ENCODE measurements around the gene SCAPER.
"Not testable (repeated sequence)": the region's sequence is repeated elsewhere in the genome, so short reads cannot be mapped to it uniquely, and the experiment has no call there.

Gene SCAPER

DNA sequence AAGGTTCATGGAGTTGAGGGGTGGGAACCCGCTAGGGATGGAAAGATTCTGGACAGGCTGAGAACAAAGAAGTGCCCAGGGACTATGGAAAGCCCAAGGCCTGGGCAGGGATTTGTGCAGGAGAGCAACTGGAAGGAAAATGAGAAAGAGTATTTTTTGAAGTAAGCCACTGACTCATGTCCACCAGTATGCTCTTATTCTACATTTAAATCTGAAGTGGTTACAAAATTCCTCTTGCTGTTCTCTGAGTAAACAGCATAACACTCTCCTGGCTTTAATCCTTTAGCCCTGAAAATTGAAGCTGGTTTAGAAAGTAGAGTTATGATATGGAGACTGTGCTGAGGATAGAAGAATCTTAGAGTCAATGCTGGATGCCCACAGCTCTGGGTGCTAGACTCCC is 403.4 kb downstream of the SCAPER start:
- DNase-seq (ENCODE audit: low read depth in 2 of 2) = no peak

DNA sequence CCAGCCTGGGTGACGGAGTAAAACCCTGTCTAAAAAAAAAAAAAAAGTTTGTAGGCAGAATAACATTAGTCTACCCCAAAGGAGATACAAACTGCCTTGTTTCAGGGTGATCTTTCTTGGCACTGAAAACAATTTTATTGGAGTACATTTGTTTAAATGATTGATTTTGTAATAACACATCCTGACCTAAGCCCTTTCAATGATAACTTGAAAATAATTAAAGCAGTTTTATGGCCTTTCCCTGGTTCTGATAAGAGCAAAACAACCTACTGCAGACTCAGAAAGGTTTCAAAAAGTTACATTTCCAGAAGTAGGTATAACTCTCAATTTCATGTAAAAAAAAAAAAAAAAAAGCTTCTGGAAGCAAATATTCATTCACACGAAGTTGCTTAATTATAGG is 404.1 kb downstream of the SCAPER start:
- DNase-seq (ENCODE audit: low read depth in 2 of 2) = no peak

DNA sequence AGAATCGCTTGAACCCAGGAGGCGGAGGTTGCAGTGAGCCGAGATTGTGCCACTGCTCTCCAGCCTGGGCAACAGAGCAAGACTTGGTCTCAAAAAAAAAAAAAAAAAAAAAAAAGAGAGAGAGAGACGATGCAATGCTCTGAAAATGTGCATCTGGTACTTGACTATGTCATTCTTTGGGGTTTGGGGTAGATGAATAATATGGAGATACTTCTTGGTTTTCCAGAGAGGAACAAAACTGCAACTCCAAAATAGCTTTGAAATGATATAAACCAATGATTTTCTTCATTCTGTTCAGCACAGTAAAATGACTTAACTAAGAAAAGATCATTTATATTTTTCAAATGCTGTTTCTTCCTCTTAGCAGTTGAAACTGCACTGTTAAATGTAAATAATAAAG is 409.7 kb downstream of the SCAPER start:
- no peak for DNase-seq (ENCODE audit: low read depth in 2 of 2)

DNA sequence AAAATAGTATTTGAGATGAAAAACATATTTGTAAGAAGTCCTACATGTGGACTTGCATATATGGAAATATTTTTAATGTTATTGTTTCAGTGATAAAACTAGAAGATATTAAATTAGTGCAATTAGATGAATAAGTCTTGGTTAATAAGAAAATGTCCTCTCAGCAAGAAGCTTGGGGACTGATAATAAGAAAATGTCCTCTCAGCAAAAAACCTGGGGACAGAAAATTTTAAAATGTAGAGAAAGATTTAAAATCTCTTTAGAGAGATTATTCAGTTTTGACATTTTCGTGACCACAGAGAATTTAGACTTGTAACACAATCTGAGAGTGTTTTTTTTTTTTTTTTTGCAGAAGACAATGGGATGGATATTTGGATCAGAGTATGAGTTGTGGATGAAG is 412.6 kb downstream of the SCAPER start:
- no peak for DNase-seq (ENCODE audit: low read depth in 2 of 2)

DNA sequence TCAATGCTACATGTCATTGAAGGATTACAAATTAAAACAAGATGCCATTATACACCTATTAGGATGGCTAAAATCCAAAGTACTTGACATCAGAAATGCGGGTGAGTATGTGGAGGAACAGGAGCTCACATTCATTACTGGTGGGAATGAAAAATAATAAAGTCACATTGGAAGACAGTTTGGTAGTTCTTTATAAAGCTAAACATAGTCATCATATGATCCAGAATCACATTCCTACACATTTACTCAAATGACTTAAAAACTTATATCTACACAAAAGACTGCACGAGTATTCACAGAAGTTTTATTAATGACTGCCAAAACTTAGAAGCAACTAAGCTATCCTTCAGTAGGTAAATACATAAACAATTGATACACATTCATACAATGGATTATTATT is 421.4 kb downstream of the SCAPER start:
- DNase-seq (ENCODE audit: low read depth in 2 of 2) = no peak

DNA sequence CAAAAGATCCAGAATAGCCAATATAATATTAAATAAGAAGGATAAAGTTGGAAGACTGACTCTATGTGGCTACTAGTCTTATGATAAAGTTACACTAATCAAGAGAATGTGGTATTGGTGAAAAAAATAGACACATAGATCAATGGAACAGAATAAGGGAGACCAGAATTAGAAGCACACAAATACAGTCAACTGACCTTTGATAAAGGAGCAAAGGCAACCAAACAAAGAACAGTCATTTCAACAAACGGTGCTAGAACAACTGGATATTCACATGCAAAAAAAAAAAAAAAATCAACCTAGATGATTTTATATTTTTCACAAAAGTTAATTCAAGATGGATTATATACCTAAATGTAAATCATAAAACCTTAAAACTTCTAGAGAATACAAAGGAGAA is 422.1 kb downstream of the SCAPER start:
- no peak for DNase-seq (ENCODE audit: low read depth in 2 of 2)

DNA sequence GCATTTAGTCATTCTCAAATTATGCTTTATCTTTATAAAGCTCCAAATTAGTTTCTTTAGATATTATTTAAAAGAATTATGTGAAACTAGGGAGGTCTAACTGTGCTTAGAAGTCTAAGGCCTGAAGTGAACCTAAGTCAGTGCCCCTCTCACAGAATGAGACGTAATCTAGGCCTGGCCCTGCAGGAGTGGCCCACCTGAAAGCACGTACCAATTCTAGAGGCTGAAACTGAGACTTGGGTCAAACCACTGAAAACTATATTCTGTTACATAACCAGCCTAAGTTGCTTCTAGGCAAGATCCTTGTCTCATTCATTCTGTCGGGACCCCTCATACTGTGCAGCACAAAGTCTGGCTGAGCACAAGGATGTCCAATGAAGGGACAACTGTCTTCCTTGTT is 424.9 kb downstream of the SCAPER start:
- DNase-seq (ENCODE audit: low read depth in 2 of 2) = no peak

DNA sequence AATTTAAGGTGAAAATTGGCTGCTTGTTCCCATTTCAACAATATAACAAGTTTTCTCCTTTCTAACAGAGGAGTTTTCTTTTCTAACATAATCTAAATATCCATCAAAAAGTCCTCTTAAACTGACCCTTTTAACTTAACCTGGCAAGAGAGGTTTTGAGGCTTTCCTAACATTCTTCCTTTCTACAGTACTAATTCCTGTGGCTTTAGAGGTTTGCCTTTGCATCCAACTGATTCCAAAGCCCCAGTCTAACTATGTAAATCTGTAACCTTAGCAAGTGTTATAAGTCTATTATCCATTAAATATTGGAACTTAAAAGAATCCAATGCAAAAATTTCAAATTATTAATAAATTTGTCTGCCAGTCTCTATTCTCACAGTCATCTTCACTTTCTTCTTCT is 434.4 kb downstream of the SCAPER start:
- DNase-seq (ENCODE audit: low read depth in 2 of 2) = peak; percentile 9 to 15

DNA sequence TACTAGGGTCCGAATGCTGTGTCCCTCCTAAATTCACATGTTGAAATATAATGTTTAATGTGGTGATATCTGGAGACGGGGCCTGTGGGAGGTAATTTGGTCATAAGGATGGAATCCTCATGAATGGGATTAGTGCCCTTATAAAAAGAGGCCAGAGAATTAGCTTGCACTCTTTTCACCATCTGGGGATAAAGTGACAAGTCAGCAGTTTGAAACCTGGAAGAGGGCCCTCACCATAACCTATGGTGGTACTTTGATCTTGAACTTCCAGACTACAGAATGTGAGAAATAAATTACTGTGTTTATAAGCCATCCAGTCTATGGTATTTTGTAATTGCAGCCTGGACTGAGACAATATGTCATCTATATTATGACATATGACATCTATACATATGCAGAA is 436.4 kb downstream of the SCAPER start:
- DNase-seq (ENCODE audit: low read depth in 2 of 2) = no peak

DNA sequence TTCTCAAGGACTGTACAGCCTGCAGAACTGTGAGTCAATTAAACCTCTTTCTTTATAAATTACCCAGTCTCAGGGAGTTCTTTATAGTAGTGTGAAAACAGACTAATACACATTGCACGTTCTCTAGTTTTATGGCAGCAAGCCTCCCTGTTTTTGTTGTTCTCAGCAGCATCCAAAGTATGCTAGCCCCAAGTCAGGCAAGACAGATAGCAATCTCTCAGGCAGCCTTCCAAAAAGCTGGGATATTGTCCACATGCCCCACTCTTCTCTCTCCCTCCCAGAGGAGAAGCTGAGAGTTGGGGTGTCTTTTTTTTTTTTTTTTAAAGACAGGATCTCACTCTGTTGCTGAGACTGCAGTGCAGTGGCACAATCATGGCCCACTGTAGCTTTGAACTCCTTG is 438.0 kb downstream of the SCAPER start:
- DNase-seq (ENCODE audit: low read depth in 2 of 2) = no peak

DNA sequence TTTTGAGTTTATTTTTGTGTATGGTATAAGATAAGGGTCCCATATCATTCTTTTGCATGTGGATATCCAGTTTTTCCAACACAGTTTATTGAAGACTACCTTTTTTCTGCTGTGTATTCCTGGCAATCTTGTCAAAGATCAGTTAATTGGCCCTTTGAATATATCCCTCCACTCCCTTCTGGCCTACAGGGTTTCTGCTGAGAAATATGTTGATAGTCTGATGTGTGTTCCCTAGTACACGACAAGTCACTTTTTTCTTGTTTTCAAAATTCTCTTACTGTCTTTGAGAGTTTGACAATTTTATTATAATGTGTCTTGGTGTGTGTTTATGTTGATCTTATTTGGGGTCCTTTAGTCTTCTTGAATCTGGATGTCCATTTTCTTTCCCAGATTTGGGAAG is 439.4 kb downstream of the SCAPER start:
- no peak for DNase-seq (ENCODE audit: low read depth in 2 of 2)

DNA sequence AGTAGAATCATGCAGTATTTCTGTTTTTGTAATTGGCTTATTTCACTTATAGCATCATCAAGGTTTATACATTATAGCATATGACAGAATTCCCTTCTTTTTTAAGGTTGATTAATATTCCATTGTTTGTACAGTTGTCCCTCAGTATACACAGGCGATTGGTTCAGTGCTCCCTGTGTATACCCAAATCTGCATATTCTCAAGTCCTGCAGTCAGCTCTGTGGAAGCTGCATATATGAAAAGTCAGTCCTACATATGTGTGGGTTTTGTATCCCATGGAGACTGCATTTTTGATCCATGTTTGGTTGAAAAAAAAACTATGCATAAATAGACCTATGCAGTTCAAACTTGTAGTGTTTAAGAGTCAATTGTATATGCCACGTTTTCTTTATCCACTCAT is 440.9 kb downstream of the SCAPER start:
- no peak for DNase-seq (ENCODE audit: low read depth in 2 of 2)

DNA sequence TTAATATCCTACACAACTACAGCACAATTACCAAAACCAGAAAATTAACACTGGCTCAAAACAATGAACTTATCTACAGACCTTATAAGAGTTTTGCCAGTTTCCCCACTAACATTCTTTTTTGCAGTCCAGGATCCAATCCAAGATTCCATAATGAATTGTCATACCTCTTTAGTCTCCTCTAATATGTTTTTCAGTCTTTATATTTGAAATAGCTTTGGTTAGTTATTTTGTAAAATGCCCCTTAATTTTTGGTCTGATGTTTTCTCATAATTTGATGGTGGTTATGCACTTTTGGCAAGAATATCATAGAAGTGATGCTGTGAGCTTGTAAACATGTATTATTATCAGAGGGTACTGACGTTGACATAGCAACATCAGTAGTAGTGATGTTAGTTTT is 444.3 kb downstream of the SCAPER start:
- peak; percentile 13 to 17 for DNase-seq (ENCODE audit: low read depth in 2 of 2)

DNA sequence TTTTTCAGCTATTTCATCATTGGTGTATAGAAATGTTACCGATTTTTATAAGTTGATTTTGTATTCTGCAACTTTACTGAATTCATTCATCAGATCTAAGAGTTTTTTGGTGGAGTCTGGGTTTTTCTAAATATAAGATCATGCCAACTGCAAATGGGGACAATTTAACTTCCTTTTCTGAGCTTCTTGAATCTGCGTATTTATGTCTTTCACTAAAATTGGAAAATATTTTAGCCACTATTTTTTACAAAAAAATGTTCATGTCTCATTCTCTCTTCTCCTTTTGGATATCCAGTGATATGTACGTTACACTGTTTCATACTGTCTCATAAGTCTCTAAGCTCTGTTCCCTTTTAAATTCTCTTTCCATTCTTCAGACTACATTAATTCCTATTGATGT is 444.8 kb downstream of the SCAPER start:
- DNase-seq (ENCODE audit: low read depth in 2 of 2) = no peak

DNA sequence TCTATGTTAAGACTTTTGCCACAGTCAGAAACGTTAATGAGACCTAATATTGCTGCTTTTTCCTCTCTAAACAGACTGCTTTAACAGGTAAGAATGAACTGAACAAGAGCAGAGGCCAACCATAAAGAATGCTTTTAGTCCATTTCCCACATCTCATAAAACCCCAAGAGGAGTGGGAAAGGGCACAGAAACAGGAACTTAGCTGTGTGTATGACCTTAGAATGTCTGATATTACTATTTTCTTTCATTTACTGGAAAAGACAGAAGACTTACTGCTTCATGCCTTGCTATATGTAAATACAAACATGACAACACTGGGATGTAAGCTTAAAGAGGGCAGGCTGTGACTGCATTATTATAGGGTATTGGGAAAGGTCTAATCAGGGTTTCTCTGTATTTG is 453.6 kb downstream of the SCAPER start:
- no peak for DNase-seq (ENCODE audit: low read depth in 2 of 2)

DNA sequence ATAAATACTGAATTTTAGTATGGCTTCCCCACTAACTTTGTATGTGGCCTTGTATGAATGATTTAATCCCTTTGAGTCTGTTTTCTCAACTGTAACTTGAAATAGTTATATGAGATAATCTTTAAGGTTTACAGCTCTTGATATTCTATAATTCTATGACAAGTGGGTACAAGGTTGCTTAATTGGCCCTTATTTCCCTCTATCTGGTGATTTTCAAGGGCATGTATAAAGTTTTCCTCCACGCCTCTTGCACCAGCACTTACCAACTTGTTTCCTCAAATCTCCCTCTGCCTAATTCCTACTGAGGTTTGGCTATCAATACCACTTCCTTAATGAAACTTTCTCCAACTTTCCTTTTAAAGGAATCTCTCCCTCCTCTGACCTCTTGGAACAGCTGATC is 455.7 kb downstream of the SCAPER start:
- DNase-seq (ENCODE audit: low read depth in 2 of 2) = no peak

DNA sequence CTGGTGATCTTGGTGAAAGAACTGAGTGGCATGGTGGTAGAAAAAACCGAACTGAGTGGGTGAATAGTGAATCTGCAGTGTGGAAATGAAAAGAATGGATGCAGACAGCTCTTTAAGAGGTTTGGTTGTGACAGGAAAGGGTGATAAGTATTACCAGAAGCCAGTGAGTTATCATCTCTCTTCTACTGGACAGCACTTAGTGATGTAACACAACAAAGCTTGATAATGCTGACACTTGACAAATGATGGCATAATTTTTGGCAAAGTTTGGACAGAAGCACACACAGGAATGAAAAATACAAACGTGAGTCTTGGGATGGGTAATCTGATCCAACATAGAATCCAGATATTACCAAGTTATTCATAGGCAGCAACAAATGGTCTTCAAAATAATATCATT is 456.4 kb downstream of the SCAPER start:
- no peak for DNase-seq (ENCODE audit: low read depth in 2 of 2)

DNA sequence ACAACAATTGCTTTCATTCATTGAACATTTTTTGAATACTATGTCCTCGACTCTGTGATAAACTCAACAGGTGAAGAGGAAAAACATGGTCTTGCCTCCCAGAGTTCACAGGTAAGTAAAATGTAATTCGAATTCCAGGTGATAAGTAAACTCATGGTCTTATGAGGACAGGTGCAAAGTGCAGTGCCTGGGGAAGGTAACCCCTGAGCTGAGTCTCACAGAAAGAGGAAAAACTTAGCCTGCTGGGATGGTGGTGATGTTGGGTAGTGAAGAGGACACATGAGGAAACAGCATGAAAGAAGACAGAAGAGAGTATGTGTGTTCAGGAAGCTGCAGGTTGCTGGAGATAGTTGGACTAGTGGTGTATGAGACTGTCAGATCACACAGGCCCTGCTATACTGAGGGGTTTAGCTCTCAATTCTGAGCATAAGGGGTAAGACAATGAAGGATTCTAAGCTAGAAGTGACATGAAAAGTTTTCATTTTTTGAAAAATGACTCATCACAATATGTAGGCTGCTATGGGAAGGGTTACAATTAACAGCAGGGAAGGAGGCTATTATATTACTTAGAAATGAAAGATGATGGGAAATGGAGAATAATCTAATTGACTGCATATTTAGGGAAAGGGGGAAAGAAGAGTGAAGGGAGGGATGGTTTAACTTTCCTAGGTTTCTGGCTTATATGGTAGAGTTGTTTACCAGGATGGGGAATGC is 457.3 kb downstream of the SCAPER start:
- no peak for DNase-seq (ENCODE audit: low read depth in 2 of 2)

DNA sequence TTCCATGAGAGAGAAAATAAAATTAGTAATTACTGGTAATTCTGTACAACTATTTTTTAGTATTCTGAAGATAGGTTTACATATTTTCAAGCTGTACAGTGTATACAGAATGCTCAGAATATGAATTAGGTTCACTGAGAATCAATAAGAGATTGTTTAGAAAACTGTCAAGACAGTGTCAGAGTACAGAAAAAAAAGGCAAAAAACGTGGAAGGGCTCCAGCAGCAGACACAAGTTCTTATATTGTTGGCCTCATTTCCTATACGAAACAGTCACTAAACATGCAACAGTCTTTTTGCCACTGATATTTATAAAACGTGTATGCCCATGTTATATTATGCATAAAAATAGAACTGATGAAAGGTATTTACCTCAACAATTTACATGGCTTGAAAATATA is 464.7 kb downstream of the SCAPER start:
- DNase-seq (ENCODE audit: low read depth in 2 of 2) = no peak

DNA sequence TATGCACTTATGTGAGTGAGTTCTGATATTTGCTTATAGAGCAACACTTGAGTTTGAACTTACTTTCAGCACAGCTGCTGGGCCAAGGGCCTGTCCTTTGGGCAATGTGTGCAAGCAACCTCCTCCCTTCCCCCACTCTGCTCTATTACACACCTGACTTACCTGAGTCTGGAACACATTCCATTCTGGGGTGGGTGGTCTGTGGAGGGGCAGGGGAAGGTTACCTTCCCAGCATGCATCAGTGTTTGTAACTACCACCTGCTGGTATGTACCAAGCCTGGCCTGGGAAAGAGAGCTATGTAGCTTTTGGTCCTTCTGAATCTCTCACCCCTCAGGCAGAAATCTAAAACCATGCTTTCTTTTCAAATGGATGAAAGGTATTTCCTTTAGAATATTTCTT is 465.6 kb downstream of the SCAPER start:
- DNase-seq (ENCODE audit: low read depth in 2 of 2) = no peak

DNA sequence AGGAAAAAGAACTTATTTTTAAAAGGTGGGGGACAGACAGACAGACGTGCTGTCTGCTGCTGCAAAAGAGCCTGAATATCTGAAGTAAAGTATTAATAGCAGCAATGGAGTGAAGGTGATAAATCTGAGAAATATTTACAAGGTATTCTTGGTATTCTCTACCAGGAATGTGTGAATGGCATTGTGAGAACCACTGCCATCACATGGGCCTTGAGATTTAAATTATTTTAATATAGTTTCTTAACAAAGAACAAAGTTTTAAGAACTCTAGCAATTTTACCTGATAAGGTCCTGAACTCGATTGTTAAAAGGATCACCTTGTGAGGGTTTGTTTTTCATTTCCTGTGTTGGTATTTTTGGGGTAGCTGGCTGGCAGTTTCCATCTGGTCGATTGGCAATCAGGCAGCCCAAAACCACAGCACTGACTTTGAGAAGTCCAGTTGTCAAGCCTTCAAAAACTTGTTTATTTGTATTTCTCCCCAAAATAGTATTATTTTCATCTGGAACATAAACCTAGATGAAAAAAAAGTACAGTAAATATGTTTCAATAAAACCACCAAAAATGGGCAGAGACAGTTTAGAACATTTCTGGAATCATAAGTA is 471.2 kb downstream of the SCAPER start:
- peak; percentile 5 to 10 for DNase-seq (ENCODE audit: low read depth in 2 of 2)

DNA sequence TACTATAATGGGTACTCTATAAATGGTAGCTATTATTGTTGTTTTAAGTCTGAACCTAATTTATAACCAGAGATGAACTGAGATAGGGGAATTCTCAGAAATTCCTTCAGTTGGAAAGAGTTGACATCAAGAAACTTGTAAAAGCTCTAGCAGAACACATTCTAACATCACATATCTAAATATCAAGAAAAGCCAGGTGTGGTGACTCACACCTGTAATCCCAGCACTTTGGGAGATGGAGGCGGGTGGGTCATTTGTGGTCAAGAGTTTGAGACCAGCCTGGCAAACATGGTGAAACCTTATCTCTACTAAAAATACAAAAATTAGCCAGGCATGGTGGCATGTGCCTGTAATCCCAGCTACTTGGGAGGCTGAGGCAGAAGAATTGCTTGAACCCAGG is 472.1 kb downstream of the SCAPER start:
- DNase-seq (ENCODE audit: low read depth in 2 of 2) = not testable (repeated sequence)

DNA sequence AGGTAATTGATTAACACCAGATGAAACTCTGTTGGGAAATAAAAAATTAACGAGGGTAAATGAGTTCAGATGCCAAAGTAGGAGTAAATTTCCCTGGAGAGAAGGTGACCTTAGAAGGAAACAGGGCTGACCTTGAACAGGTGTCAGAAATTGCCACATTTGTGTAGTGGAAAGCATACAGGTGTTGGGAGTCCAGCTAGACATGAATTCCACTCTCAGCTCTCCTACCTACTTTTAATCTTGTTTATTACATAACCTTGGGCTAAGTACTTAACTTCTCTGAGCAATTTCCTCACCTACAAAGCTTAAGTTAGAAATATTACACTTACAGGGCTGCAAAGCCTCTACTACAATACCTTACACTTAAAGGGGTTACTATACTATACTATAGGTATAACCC is 472.5 kb downstream of the SCAPER start:
- DNase-seq (ENCODE audit: low read depth in 2 of 2) = no peak

DNA sequence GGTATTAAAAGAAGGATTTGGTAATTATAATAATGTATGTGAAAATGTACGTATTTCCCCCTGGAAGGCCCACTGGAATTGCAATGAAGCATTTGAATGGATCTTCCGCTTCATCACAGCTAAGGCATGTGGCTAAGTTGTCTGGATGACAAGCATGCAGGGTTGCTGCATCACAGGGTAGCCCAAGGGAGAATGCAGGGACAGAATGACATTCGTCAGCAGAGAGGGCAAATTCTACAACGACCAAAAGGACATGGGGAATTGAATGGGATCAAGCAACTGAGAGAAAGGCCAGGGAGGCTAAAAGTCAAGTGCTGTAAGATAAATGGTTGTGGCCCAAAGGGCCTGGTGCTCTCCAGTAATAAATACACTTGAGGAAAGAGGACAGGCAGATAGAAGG is 473.2 kb downstream of the SCAPER start:
- DNase-seq (ENCODE audit: low read depth in 2 of 2) = no peak

Data from fibroblast of skin of left quadriceps (primary cell).